Mesendoderm (in vitro differentiated cells): Measurements from ENCODE around the gene STYX.

Experiments used
- DNase-seq: peaks from one replicate; pipeline ENCODE4 v3.0.0; 2013
- H2AK5ac ChIP-seq: 2 replicates; pipeline ENCODE4 v1.6.1; 2013; ENCODE audit warnings: low read length, inconsistent platforms
- H2BK120ac ChIP-seq: 2 replicates; pipeline ENCODE4 v1.6.1; 2013; ENCODE audit warnings: low read depth, mild to moderate bottlenecking, low read length, moderate library complexity, mixed read lengths
- H2BK15ac ChIP-seq: replicated peaks from 2 replicates; pipeline ENCODE4 v1.6.1; 2013; ENCODE audit warnings: low read depth, mild to moderate bottlenecking, moderate library complexity
- H2BK5ac ChIP-seq: 2 replicates; pipeline ENCODE4 v1.6.1; 2013; ENCODE audit warnings: low read length, inconsistent platforms
- H3K18ac ChIP-seq: 2 replicates; pipeline ENCODE4 v1.6.1; 2013; ENCODE audit warnings: mild to moderate bottlenecking, low read length, mixed read lengths
- H3K23ac ChIP-seq: one replicate; pipeline ENCODE4 v1.6.1; 2013; ENCODE audit warnings: low read length
- H3K27ac ChIP-seq: 2 replicates; pipeline ENCODE4 v1.5.1; 2013; ENCODE audit warnings: low read depth, mild to moderate bottlenecking, inconsistent platforms, low read length, moderate library complexity
- H3K27me3 ChIP-seq: 2 replicates; pipeline ENCODE4 v1.6.1; 2013; ENCODE audit warnings: low read length, control low read depth, mild to moderate bottlenecking, inconsistent platforms; ENCODE audit not compliant: insufficient read depth, poor library complexity
- H3K36me3 ChIP-seq: 2 replicates; pipeline ENCODE4 v1.6.1; 2013; ENCODE audit warnings: low read length, inconsistent platforms; ENCODE audit not compliant: control insufficient read depth, insufficient read depth
- H3K4ac ChIP-seq: one replicate; pipeline ENCODE4 v1.6.1; 2013; ENCODE audit warnings: low read depth, mild to moderate bottlenecking, low read length, moderate library complexity
- H3K4me1 ChIP-seq: 2 replicates; pipeline ENCODE4 v1.6.1; 2013; ENCODE audit warnings: low read depth, low read length, inconsistent platforms; ENCODE audit not compliant: control insufficient read depth
- H3K4me2 ChIP-seq: 2 replicates; pipeline ENCODE4 v1.6.1; 2013; ENCODE audit warnings: low read length
- H3K4me3 ChIP-seq: 2 replicates; pipeline ENCODE4 v1.5.1; 2013; ENCODE audit warnings: mild to moderate bottlenecking, low read length
- H3K56ac ChIP-seq: one replicate; pipeline ENCODE4 v1.6.1; 2013; ENCODE audit warnings: low read length
- H3K79me1 ChIP-seq: 2 replicates; pipeline ENCODE4 v1.6.1; 2013; ENCODE audit warnings: low read length, inconsistent platforms
- H3K79me2 ChIP-seq: 2 replicates; pipeline ENCODE4 v1.6.1; 2013; ENCODE audit warnings: mild to moderate bottlenecking, low read length; ENCODE audit not compliant: control insufficient read depth, insufficient read depth
- H3K9ac ChIP-seq: 2 replicates; pipeline ENCODE4 v1.6.1; 2013; ENCODE audit warnings: low read length, inconsistent platforms
- H4K5ac ChIP-seq: one replicate; pipeline ENCODE4 v1.6.1; 2013; ENCODE audit warnings: low read length
- H4K8ac ChIP-seq: one replicate; pipeline ENCODE4 v1.6.1; 2013; ENCODE audit warnings: low read depth, mild to moderate bottlenecking, control low read depth, low read length, moderate library complexity
- WGBS: extraction: QIAGEN DNeasy Blood & Tissue Kit; methylation state at CpG from one replicate; pipeline ENCODE4 v1.1.7; 2013; ENCODE audit warnings: low lambda C conversion rate, missing lambda C conversion rate; ENCODE audit not compliant: insufficient coverage; ENCODE audit errors: extremely low coverage; 5-methylcytosine and 5-hydroxymethylcytosine counted together

STYX gene

DNA sequence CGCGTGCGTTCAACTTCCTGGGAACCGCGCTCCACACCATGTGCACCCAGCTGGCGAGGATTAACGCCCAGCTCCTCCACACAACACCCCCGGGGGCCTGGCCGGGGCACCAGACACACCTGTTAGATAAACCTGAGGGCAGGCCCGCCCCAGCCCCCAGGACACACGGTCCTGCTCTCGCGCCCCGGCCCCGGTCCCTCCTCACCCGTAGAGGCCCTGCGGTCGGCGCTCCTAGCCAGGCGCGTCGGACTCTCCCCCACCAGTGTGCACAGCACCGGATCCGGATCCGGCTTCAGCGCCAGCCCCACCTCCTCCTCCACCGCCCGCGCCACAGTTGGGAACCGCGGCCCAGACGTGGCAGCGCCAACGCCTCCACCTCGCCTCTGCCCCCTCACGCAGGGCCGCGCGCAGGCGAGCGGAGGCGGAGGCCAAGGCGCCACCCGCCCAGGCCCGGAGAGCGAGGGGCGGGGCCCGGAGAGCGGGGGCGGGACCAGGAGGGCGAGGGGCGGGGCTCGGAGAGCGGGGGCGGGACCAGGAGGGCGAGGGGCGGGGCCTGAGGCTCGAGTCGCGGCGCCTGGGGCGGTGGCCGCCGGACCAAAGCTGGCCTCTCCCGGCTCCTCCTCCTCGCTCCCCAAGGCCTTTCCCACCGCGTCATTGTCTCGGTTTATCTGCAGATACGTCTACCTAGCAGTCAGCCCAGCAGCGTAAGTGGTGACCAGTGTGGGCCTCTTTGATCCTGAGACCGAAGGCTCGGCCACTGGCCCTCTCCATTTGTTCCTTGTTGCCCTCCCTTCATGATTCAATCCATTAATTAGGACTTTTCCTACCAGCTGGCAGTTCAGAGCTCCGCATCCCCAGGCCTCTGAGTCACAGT lies 61.5 kb downstream of the STYX start, which contains the start of gene GNPNAT1:
Gene GNPNAT1 (minus strand): TSS at position 385 of the 874 bp plus-strand sequence. CDS start 6,957 bp downstream, outside the sequence.
- Histone ChIP-seq H2AK5ac (no peak within 1 kb of the TSS), H3K79me2 (peaks cover 2% of the 10 kb centered on the region), H2BK15ac (peak within 1 kb of the TSS; percentile 48), H2BK5ac (peak within 1 kb of the TSS; percentile 57), H3K4me2 (peak within 1 kb of the TSS; percentile 78), H3K4ac (peak within 1 kb of the TSS; percentile 18), H4K8ac (no peak within 1 kb of the TSS), H3K18ac (peak within 1 kb of the TSS; percentile 56), H3K9ac (peak within 1 kb of the TSS; percentile 89), H3K4me3 (peak within 1 kb of the TSS; percentile 79), H3K36me3 (no peaks in the 10 kb centered on the region), H3K56ac (peak within 1 kb of the TSS; percentile 95), H2BK120ac (no peak within 1 kb of the TSS), H3K27me3 (no peaks in the 10 kb centered on the region), H3K23ac (no peak within 1 kb of the TSS), H3K4me1 (peaks cover 3% of the 10 kb centered on the region), H3K27ac (peak within 1 kb of the TSS; percentile 75), H3K79me1 (peaks cover 2% of the 10 kb centered on the region), H4K5ac (no peak within 1 kb of the TSS)
- no CpG with 5 or more reads among the region's 74 CpGs for WGBS
- DNase-seq: peak; percentile 96

- Histone ChIP-seq H3K79me1 (peaks cover 2% of the 10 kb centered on the region), H2AK5ac (no peak overlapping the region), H2BK15ac (peak overlapping the region; percentile 48), H3K18ac (peak overlapping the region; percentile 56), H2BK5ac (no peak overlapping the region), H3K36me3 (no peaks in the 10 kb centered on the region), H3K4me3 (no peak overlapping the region), H3K27ac (peak overlapping the region; percentile 29), H3K79me2 (peaks cover 2% of the 10 kb centered on the region), H3K4ac (peak overlapping the region; percentile 18), H3K23ac (no peak overlapping the region), H4K5ac (no peak overlapping the region), H2BK120ac (no peak overlapping the region), H3K4me2 (peak overlapping the region; percentile 21), H4K8ac (no peak overlapping the region), H3K56ac (peak overlapping the region; percentile 80), H3K9ac (peak overlapping the region; percentile 40), H3K27me3 (no peaks in the 10 kb centered on the region), H3K4me1 (peaks cover 3% of the 10 kb centered on the region)
- DNase-seq: no peak
- WGBS: no CpG with 5 or more reads among the region's 7 CpGs
Observed at GRCh38 chr14:52792097-52792415, 62.1 kb downstream of the STYX start.

- Histone ChIP-seq H2BK15ac (no peak overlapping the region), H3K4me2 (no peak overlapping the region), H4K8ac (no peak overlapping the region), H2BK120ac (no peak overlapping the region), H3K23ac (no peak overlapping the region), H3K9ac (no peak overlapping the region), H3K4ac (peak overlapping the region; percentile 31), H3K18ac (no peak overlapping the region), H3K27ac (no peak overlapping the region), H3K79me1 (peaks cover 2% of the 10 kb centered on the region), H3K79me2 (peaks cover 2% of the 10 kb centered on the region), H4K5ac (no peak overlapping the region), H3K56ac (no peak overlapping the region), H2AK5ac (no peak overlapping the region), H3K36me3 (no peaks in the 10 kb centered on the region), H3K4me1 (peaks cover 3% of the 10 kb centered on the region), H3K27me3 (no peaks in the 10 kb centered on the region), H3K4me3 (no peak overlapping the region), H2BK5ac (no peak overlapping the region)
- DNase-seq: no peak
- no CpG with 5 or more reads among the region's 2 CpGs for WGBS
Observed at GRCh38 chr14:52793061-52793460, 63.1 kb downstream of the STYX start.

DNA sequence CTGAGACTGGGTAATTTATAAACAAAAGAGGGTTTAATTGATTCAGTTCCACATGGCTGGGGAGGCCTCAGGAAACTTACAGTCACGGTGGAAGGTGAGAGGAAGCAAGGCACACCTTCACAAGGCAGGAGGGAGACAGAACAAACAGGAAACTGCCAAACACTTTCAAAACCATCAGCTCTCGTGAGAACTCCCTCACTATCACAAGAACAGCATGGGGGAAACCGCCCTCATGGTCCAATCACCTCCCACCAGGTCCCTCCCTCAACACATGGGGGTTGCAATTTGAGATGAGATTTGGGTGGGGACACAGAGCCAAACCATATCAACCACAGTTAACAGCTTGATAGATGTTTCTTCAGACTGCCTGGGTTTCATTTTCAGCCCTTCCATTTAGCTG lies 67.7 kb downstream of the STYX start:
- Histone ChIP-seq H3K18ac (no peak overlapping the region), H3K4ac (no peak overlapping the region), H3K4me3 (no peak overlapping the region), H3K56ac (no peak overlapping the region), H2BK5ac (no peak overlapping the region), H3K79me1 (no peaks in the 10 kb centered on the region), H3K4me2 (no peak overlapping the region), H3K9ac (no peak overlapping the region), H2BK15ac (no peak overlapping the region), H2BK120ac (no peak overlapping the region), H3K27ac (no peak overlapping the region), H3K36me3 (no peaks in the 10 kb centered on the region), H2AK5ac (no peak overlapping the region), H3K79me2 (no peaks in the 10 kb centered on the region), H4K8ac (no peak overlapping the region), H4K5ac (no peak overlapping the region), H3K27me3 (no peaks in the 10 kb centered on the region), H3K23ac (no peak overlapping the region), H3K4me1 (no peaks in the 10 kb centered on the region)
- WGBS: no CpG with 5 or more reads among the region's 3 CpGs
- DNase-seq: peak; percentile 33

- DNase-seq: no peak
- H3K4ac ChIP-seq: no peak overlapping the region
- no peak overlapping the region for H3K4me3 ChIP-seq
- no peak overlapping the region for H2BK5ac ChIP-seq
- H4K5ac ChIP-seq: no peak overlapping the region
- H3K23ac ChIP-seq: no peak overlapping the region
- H3K4me1 ChIP-seq: no peaks in the 10 kb centered on the region
- H2AK5ac ChIP-seq: no peak overlapping the region
- no CpG with 5 or more reads among the region's 15 CpGs for WGBS
- H3K79me1 ChIP-seq: no peaks in the 10 kb centered on the region
- no peak overlapping the region for H3K4me2 ChIP-seq
- no peak overlapping the region for H3K18ac ChIP-seq
- no peak overlapping the region for H3K27ac ChIP-seq
- H3K79me2 ChIP-seq: no peaks in the 10 kb centered on the region
- no peaks in the 10 kb centered on the region for H3K27me3 ChIP-seq
- H3K9ac ChIP-seq: no peak overlapping the region
- no peak overlapping the region for H2BK15ac ChIP-seq
- no peak overlapping the region for H3K56ac ChIP-seq
- H4K8ac ChIP-seq: no peak overlapping the region
- no peaks in the 10 kb centered on the region for H3K36me3 ChIP-seq
- H2BK120ac ChIP-seq: no peak overlapping the region
Observed at GRCh38 chr14:52798826-52799225, 68.9 kb downstream of the STYX start.
